HEK293T (cell line): ENCODE results near the gene WEE2.

Experiments
- ARNT ChIP-seq: fragments of 450-650 bp; IDR thresholded peaks from 2 replicates; pipeline ENCODE4 v1.6.1; 2017; ENCODE audit warnings: mild to moderate bottlenecking
- BHLHE40 ChIP-seq: fragments of 450-650 bp; IDR thresholded peaks from 2 replicates; pipeline ENCODE4 v1.6.1; 2016; ENCODE audit warnings: mild to moderate bottlenecking, moderate library complexity, borderline replicate concordance
- CTBP1 ChIP-seq: fragments of 450-650 bp; IDR thresholded peaks from 2 replicates; pipeline ENCODE4 v1.6.1; 2016; ENCODE audit warnings: borderline replicate concordance
- ELF4 ChIP-seq: fragments of 450-650 bp; IDR thresholded peaks from 2 replicates; pipeline ENCODE4 v1.6.1; 2017; ENCODE audit warnings: antibody characterized with exemption
- FOXA1 ChIP-seq: fragments of 450-650 bp; IDR thresholded peaks from 2 replicates; pipeline ENCODE4 v1.6.1; 2016; ENCODE audit warnings: mild to moderate bottlenecking
- FOXK2 ChIP-seq: fragments of 450-650 bp; IDR thresholded peaks from 2 replicates; pipeline ENCODE4 v1.6.1; 2016; ENCODE audit warnings: mild to moderate bottlenecking
- FOXM1 ChIP-seq: fragments of 450-650 bp; IDR thresholded peaks from 2 replicates; pipeline ENCODE4 v1.6.1; 2017; ENCODE audit warnings: mild to moderate bottlenecking, borderline replicate concordance
- L3MBTL2 ChIP-seq: fragments of 450-650 bp; conservative IDR thresholded peaks from 2 replicates; pipeline ENCODE4 v1.6.1; 2016; ENCODE audit warnings: mild to moderate bottlenecking
- LEF1 ChIP-seq: fragments of 450-650 bp; IDR thresholded peaks from 2 replicates; pipeline ENCODE4 v1.6.1; 2017; ENCODE audit warnings: mild to moderate bottlenecking, borderline replicate concordance
- NFRKB ChIP-seq: fragments of 450-650 bp; IDR thresholded peaks from 2 replicates; pipeline ENCODE4 v1.6.1; 2016; ENCODE audit warnings: mild to moderate bottlenecking, moderate library complexity
- SP1 ChIP-seq: fragments of 450-650 bp; IDR thresholded peaks from 2 replicates; pipeline ENCODE4 v1.6.1; 2017
- SUZ12 ChIP-seq: fragments of 450-650 bp; IDR thresholded peaks from 2 replicates; pipeline ENCODE4 v1.6.1; 2016; ENCODE audit warnings: mild to moderate bottlenecking
- ZNF384 ChIP-seq: fragments of 450-650 bp; IDR thresholded peaks from 2 replicates; pipeline ENCODE4 v1.6.1; 2016

DNA sequence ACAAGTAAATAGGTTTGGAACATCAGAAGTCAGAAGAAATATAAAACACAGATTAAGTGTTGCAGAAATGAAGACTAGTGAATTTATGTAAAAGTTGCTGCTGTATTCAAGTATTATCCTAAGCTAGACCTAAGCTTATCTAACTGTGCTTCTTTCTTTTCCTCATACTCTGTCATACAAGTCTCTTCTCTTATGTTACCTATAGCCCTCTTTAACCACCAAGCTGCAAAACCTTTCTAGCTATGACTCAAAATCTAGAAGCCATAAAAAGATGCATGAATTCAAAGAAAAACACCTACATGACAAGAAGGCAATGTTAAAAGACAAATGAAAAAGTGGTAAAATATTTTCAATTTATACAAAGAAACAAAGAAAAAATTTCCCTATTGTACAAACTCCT is 29.1 kb upstream of the WEE2 start:
- TF ChIP-seq CTBP1 (no peak), SUZ12 (no peak), ARNT (no peak), L3MBTL2 (no peak), FOXM1 (no peak), FOXK2 (no peak), LEF1 (no peak), BHLHE40 (no peak), NFRKB (no peak), SP1 (no peak), ZNF384 (no peak), FOXA1 (no peak), ELF4 (no peak)
